Kidney epithelial cell (primary cell): ENCODE results near the gene GUCY1A2. TPM values are rescaled to one million over a fixed set of nuclear protein-coding genes. Genes with fewer than 3 reads are reported as not detected.
A peak's percentile ranks its signal among the peaks of the same experiment; 100 is the strongest.

Experiments used
- DNase-seq: peaks from one replicate; pipeline ENCODE4 v3.0.0-alpha.2; 2010; ENCODE audit warnings: low read depth
- H3K27me3 ChIP-seq: 2 replicates; pipeline ENCODE4 v1.6.0; 2011; ENCODE audit warnings: low read length; ENCODE audit not compliant: control insufficient read depth, insufficient read depth
- H3K36me3 ChIP-seq: 2 replicates; pipeline ENCODE4 v1.5.1; 2011; ENCODE audit warnings: low read length; ENCODE audit not compliant: control insufficient read depth, insufficient read depth
- H3K4me3 ChIP-seq: 2 replicates; pipeline ENCODE4 v1.5.1; 2011; ENCODE audit warnings: low read depth, mild to moderate bottlenecking, control low read depth, low read length
- CTCF ChIP-seq: IDR thresholded peaks from 2 replicates; pipeline ENCODE4 v1.5.1; 2011; ENCODE audit warnings: mild to moderate bottlenecking, moderate library complexity, low read length, control low read depth, inconsistent platforms; ENCODE audit not compliant: insufficient read depth, poor library complexity, severe bottlenecking
- total RNA-seq: library from RNA; depleted of rRNA; stranded (reverse); fragments of >200 nt; gene quantifications from 2 replicates; pipeline ENCODE4 v1.2.3, GENCODE V29; 2015

Gene GUCY1A2
- total RNA-seq, 1 donor from 2014 or later = 2.0 TPM

GRCh38 chr11:106988151-106989077 is 29.9 kb downstream of the GUCY1A2 start:
- DNase-seq = peak; percentile 39
- no peak for TF ChIP-seq CTCF
- Histone ChIP-seq H3K27me3 (no peaks in the 10 kb centered on the region), H3K36me3 (no peaks in the 10 kb centered on the region), H3K4me3 (no peak overlapping the region)

- no peak for TF ChIP-seq CTCF
- no peak overlapping the region for H3K4me3 ChIP-seq
- H3K36me3 ChIP-seq = no peaks in the 10 kb centered on the region
- H3K27me3 ChIP-seq = no peaks in the 10 kb centered on the region
- no peak for DNase-seq
Measured at GRCh38 chr11:106986673-106987072, 31.6 kb downstream of the GUCY1A2 start.

- no peaks in the 10 kb centered on the region for H3K27me3 ChIP-seq
- no peak overlapping the region for H3K4me3 ChIP-seq
- DNase-seq = no peak
- no peak for TF ChIP-seq CTCF
- no peaks in the 10 kb centered on the region for H3K36me3 ChIP-seq
Measured at GRCh38 chr11:106986261-106986660, 32.0 kb downstream of the GUCY1A2 start.

GRCh38 chr11:106983991-106984390 is 34.3 kb downstream of the GUCY1A2 start:
- Histone ChIP-seq H3K4me3 (no peak overlapping the region), H3K36me3 (no peaks in the 10 kb centered on the region), H3K27me3 (no peaks in the 10 kb centered on the region)
- no peak for DNase-seq
- TF ChIP-seq CTCF = no peak

GRCh38 chr11:106983261-106983660 is 35.0 kb downstream of the GUCY1A2 start:
- DNase-seq = no peak
- no peak overlapping the region for H3K4me3 ChIP-seq
- no peaks in the 10 kb centered on the region for H3K27me3 ChIP-seq

More at GRCh38 chr11:106983261-106983660, 35.0 kb downstream of the GUCY1A2 start:
- H3K36me3 ChIP-seq = no peaks in the 10 kb centered on the region
- TF ChIP-seq CTCF = no peak
